Left ventricle myocardium inferior (tissue), 1 donor: ENCODE measurements around the gene ZNF549. TPM values are rescaled to one million over a fixed set of nuclear protein-coding genes. Genes with fewer than 3 reads are reported as not detected.
"Not testable (repeated sequence)": the region's sequence is repeated elsewhere in the genome, so short reads cannot be mapped to it uniquely, and the experiment has no call there.

Experiments used
- DNase-seq: peaks from one replicate; pipeline ENCODE4 v3.0.0-alpha.2; 2020
- H3K27ac ChIP-seq: fragments of 200-600 bp; replicated peaks from 2 replicates; pipeline ENCODE4 v1.8.0; 2021
- H3K27me3 ChIP-seq: fragments of 200-600 bp; 2 replicates; pipeline ENCODE4 v1.8.0; 2021; ENCODE audit warnings: low read depth
- H3K36me3 ChIP-seq: fragments of 200-600 bp; 2 replicates; pipeline ENCODE4 v1.8.0; 2021
- H3K4me1 ChIP-seq: fragments of 200-600 bp; 2 replicates; pipeline ENCODE4 v1.8.0; 2021
- H3K4me3 ChIP-seq: fragments of 200-600 bp; 2 replicates; pipeline ENCODE4 v1.8.0; 2021; ENCODE audit warnings: mild to moderate bottlenecking, moderate library complexity
- H3K9me3 ChIP-seq: fragments of 200-600 bp; replicated peaks from 2 replicates; pipeline ENCODE4 v1.8.0; 2021
- intact Hi-C: fragments of 100-400 bp; cut with micrococcal nuclease; formaldehyde crosslinking; loops from one replicate; pipeline ENCODE4 v1.11.0; 2022
- total RNA-seq: library from RNA; stranded (reverse); fragmentation: NEBNext Ultra II Directional; extraction: Animal tissue kit (Norgen Biotek cat#: 25700); gene quantifications from one replicate; pipeline ENCODE4 v1.2.1, GENCODE V29; 2021
- TF ChIP-seq, protein P1 (sequence below): fragments of 200-600 bp; IDR thresholded peaks from 2 replicates; pipeline ENCODE4 v1.8.0; 2021; ENCODE audit warnings: antibody characterized with exemption, mild to moderate bottlenecking, borderline replicate concordance
- donor health status: DM: no; HTN: yes; CAD: no; lungs with severe emphysema.

Gene ZNF549
- total RNA-seq, 1 donor from 2014 or later = 3.8 TPM

DNA sequence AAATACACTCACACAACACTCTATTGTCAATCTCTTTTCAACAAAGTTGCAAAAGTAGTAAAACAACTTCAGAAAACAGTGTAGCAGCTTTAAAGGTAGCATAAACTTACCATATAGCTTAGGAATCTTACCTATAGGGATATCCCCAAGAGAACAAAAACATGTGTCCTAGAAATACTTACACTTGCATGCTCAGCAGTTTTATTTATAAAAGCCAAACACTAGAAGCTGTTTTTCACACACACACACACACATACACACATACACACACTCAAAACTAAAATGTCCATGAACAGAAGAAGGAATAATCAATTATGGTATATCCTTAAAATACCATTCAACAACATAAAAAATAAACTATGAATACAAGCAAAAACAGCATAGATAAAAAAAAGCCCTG lies 15.7 kb upstream of the ZNF549 start:
- TF ChIP-seq, protein P1, sequence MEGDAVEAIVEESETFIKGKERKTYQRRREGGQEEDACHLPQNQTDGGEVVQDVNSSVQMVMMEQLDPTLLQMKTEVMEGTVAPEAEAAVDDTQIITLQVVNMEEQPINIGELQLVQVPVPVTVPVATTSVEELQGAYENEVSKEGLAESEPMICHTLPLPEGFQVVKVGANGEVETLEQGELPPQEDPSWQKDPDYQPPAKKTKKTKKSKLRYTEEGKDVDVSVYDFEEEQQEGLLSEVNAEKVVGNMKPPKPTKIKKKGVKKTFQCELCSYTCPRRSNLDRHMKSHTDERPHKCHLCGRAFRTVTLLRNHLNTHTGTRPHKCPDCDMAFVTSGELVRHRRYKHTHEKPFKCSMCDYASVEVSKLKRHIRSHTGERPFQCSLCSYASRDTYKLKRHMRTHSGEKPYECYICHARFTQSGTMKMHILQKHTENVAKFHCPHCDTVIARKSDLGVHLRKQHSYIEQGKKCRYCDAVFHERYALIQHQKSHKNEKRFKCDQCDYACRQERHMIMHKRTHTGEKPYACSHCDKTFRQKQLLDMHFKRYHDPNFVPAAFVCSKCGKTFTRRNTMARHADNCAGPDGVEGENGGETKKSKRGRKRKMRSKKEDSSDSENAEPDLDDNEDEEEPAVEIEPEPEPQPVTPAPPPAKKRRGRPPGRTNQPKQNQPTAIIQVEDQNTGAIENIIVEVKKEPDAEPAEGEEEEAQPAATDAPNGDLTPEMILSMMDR = no peak
- H3K4me1 ChIP-seq = no peaks in the 10 kb centered on the region
- no peaks in the 10 kb centered on the region for H3K27me3 ChIP-seq
- H3K4me3 ChIP-seq = no peak overlapping the region
- DNase-seq = no peak
- H3K36me3 ChIP-seq = peaks cover 89% of the 10 kb centered on the region
- intact Hi-C loops = no loop called here
- H3K27ac ChIP-seq = no peak overlapping the region
- peaks cover 89% of the 10 kb centered on the region for H3K9me3 ChIP-seq

DNA sequence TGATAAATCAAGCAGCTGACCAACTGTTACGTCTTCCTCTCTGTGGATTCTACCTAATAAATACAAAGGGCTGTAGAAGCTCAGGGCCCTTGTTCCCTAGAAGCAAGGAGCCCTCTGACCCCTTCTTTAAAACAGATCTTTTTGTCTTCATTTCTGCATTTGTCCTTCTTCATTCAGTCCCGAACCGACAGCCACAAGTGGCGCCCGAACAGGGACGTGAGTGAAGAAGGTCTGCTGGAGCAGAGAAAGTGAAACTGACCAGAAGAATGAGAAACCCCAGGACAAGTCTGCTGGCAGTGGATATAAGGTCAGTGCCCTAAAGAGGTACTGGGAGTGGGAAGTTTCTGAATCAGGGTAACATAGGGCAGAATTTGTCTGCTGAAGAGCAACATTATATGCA lies 14.3 kb upstream of the ZNF549 start:
- Histone ChIP-seq H3K4me3 (no peak overlapping the region), H3K27me3 (no peaks in the 10 kb centered on the region), H3K36me3 (peaks cover 88% of the 10 kb centered on the region), H3K9me3 (peaks cover 79% of the 10 kb centered on the region), H3K4me1 (no peaks in the 10 kb centered on the region), H3K27ac (no peak overlapping the region)
- TF ChIP-seq, protein P1 = no peak
- no peak for DNase-seq
- intact Hi-C loops = no loop called here

DNA sequence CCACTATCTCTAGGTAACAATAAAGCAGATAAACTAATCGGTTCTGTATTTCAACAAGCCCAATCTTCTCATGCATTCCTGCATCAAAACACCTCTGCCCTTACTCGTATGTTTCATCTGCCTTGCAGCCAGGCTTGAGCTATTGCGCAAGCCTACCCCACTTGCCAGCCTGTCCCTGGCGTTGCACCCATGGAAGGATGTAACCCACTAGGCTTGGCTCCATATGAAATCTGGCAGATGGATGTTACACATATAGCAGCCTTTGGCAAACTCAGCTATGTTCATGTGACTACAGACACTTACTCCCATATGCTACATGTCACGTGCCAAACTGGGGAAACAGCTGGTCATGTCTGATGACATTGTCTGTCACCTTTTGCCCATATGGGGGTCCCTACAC lies 11.9 kb upstream of the ZNF549 start:
- TF ChIP-seq, protein P1 = no peak
- DNase-seq = no peak
- no peak overlapping the region for H3K4me3 ChIP-seq
- H3K27me3 ChIP-seq = no peaks in the 10 kb centered on the region
- no peak overlapping the region for H3K27ac ChIP-seq
- H3K4me1 ChIP-seq = no peaks in the 10 kb centered on the region
- peaks cover 70% of the 10 kb centered on the region for H3K36me3 ChIP-seq
- intact Hi-C loops = no loop called here
- H3K9me3 ChIP-seq = peaks cover 60% of the 10 kb centered on the region

DNA sequence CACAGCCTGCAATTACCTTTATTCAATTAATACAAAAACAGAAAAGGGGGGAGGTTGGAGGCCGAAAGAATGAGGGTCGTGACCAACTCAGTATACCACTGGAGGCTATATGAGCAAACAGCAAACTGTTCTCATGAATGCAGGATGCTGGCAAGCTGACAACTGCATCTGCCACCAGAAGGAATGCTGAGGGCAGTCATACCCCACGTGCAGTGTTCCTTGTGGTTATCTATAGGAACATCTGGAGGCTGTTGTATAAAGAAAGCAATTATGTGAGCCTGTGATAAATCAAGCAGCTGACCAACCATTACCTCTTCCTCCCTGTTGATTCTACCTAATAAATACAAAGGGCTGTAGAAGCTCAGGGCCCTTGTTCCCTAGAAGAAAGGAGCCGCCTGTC lies 9.1 kb upstream of the ZNF549 start:
- H3K4me3 ChIP-seq, H3K27ac ChIP-seq, DNase-seq, H3K4me1 ChIP-seq, H3K27me3 ChIP-seq, intact Hi-C loops: not testable (repeated sequence)
- Histone ChIP-seq H3K9me3 (peaks cover 33% of the 10 kb centered on the region), H3K36me3 (peaks cover 49% of the 10 kb centered on the region)

DNA sequence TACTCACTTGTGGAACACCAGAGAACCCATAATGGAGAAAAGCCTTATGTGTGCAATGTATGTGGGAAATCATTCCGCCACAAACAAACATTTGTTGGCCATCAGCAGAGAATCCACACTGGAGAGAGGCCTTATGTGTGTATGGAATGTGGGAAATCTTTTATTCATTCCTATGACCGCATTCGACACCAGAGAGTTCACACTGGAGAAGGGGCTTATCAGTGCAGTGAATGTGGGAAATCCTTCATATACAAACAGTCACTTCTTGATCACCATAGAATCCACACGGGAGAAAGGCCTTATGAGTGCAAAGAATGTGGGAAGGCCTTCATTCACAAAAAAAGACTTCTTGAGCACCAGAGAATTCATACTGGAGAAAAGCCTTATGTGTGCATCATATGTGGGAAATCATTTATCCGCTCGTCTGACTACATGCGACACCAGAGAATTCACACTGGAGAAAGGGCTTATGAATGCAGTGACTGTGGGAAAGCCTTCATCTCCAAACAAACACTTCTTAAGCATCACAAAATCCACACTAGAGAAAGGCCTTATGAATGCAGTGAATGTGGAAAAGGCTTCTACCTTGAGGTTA lies 10.9 kb downstream of the ZNF549 start:
- no peak for DNase-seq
- Histone ChIP-seq H3K4me3 (no peak overlapping the region), H3K4me1 (no peaks in the 10 kb centered on the region), H3K27me3 (no peaks in the 10 kb centered on the region), H3K27ac (no peak overlapping the region), H3K36me3 (peaks cover 100% of the 10 kb centered on the region), H3K9me3 (peaks cover 100% of the 10 kb centered on the region)
- intact Hi-C loops = no loop called here
- TF ChIP-seq, protein P1 = no peak

DNA sequence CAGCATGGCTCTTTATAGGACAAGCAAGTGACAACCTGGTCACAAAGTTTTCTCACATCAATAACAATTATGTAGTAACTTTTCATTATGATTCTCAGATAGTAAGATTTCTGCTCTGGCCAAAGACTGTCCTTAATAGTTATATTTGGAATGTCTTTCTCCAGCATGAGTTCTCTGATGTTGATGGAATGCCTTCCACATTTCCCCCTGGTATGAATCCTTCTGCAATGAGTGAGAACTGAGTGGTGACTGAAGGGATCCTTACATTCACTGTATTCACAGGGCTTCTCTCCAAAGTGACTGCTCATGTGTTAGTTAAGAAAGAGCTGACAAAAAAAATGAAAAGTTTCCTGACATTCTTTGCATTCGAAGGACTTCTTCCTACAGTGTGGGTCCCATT lies 19.4 kb downstream of the ZNF549 start:
- H3K4me1 ChIP-seq = no peaks in the 10 kb centered on the region
- peaks cover 100% of the 10 kb centered on the region for H3K36me3 ChIP-seq
- TF ChIP-seq, protein P1 = no peak
- H3K27ac ChIP-seq = no peak overlapping the region
- intact Hi-C loops = no loop called here
- H3K4me3 ChIP-seq = no peak overlapping the region
- no peaks in the 10 kb centered on the region for H3K27me3 ChIP-seq
- H3K9me3 ChIP-seq = peaks cover 100% of the 10 kb centered on the region
- no peak for DNase-seq
